Effector CD8-positive, alpha-beta T cell (primary cell): Measurements from ENCODE around the gene PDYN.

Source experiments
- DNase-seq: peaks from one replicate; lab custom pipeline; 2025; lab: John Stamatoyannopoulos, UW

PDYN gene

GRCh38 chr20:1994627-1995026 lies 769 bp upstream of the PDYN start:
- DNase-seq = no peak

DNA sequence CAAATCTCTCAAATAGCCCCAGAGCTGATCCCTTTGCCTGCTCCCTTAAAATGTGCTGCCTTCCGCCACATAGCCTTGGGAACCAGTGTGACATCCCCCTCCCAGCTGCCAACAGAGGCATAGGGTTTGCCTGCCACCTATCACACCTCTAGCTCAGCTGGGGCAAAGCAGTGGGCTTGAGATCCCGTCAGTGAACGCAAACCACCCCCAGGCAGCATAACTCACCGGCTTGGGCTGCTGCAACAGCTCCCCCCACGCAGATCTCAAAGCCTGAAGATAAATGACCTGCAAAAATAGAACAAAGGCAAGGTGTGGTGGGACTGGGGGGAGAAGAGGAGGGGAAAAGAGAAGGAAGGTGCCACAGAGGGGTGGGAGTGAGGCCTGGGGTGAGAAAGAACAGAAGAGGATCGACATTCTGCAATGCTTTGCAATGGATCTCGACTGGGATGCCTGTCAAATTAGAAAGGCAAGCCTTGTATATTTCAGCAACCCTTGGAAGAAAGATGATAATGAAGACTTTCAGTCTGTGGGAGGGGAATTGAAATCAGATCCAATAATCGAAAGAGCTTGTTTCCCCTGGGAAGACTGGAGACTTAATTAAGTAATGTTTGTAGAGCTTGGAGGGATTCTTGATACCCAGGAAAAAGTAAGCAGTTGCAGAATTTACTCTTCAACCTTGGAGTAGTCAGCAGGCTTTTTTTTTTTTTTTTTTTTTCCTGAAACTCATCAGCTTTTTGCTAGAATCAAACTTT lies 1.3 kb downstream of the PDYN start:
- no peak for DNase-seq

DNA sequence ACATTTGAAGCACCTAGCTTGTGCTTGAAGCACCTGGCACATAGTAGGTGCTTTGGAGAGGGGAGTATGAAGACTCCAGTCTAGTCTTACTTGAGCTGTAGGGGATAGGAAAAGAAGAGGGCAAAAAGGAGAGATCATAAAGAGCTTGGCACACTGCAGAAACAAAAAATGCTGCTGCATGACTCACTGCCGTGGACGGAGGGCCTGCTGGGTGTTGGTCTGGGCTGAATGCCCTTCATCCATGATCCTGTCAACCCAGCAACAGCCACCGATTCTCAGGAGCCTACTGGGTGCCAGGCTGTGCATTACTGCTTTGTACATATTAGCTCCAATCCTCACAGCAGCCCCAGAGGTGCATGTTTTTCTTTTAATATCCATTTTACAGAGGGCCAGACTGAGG lies 6.0 kb downstream of the PDYN start:
- DNase-seq = no peak

- DNase-seq = no peak
Measured at GRCh38 chr20:1983301-1983700, 10.6 kb downstream of the PDYN start.

DNA sequence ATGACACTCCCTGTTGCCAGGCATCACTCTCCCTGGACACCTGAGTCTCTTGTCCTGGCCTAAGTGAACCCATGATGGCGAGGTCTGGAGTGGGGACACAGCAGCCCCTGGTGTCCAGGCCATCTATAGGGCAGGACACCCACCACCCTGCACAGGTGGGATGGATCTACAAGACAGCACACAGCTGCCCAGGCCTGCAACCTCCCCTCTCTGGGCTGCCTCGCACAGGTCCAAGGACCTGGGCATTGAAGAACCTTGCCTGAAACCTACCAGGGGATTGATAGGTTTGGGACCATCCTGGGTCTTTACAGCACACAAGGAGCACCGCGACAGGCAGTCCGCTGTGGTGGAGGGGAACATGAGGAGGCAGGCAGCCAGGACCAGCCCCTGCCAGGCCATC lies 11.2 kb downstream of the PDYN start:
- no peak for DNase-seq

GRCh38 chr20:1979106-1979778 lies 14.6 kb downstream of the PDYN start:
- DNase-seq = no peak

DNA sequence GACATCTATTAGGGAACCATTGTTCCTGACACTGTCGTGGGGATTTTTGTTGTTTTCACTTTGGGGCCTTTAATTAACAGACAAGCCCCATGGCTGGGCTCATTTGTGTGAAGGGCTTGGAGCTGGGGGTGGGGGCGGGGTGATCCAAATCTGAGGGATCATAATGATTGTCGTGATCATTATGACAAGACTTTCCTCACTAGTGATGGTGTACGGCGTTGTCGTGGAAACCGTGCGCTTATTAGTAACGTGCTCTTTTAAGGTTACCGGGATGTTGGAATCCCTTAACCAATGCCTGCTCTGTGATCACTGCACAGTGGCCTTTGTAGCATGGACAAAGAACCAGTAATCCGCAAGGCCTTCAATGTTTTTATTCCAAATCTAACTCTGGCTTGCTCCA lies 18.6 kb downstream of the PDYN start:
- DNase-seq = no peak

DNA sequence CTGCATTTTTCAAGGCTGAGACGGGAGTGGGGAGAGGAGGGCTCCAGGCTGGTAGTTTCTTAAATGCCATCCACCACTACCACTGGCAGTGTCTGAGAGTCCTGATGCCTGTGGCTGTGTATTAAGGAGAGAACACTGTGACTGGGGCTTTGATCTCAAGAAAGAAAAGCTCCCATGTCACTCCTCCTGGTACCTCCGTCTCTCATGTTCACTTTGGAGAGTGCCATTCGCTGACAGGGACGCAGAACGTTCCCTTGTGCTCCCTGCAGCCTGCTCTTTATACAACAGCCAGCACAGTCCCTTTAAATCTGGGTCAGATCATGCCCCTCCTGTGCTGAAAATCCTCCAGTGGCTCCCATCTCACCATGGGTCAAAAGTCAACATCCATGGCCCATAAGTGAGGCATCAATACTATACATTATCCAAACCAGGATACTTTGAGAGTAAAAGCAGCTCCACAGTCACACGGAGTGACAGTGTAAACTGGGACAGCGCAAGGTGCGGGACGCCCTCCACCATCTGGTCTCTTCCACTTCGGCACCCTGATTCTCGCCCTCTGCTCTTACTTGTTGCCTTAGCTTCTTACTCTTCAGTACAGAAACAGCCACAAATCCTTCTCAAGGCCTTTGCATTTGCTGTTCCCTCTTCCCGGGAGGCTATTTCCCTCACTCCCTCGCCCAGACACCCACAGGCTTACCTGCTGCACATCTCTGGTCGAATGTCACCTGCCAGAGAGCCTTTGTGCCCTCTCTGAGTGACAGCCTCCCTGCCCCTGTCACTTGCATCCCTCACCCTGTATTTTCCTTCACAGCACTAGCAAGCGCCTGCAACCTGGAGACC lies 20.0 kb downstream of the PDYN start:
- no peak for DNase-seq

DNA sequence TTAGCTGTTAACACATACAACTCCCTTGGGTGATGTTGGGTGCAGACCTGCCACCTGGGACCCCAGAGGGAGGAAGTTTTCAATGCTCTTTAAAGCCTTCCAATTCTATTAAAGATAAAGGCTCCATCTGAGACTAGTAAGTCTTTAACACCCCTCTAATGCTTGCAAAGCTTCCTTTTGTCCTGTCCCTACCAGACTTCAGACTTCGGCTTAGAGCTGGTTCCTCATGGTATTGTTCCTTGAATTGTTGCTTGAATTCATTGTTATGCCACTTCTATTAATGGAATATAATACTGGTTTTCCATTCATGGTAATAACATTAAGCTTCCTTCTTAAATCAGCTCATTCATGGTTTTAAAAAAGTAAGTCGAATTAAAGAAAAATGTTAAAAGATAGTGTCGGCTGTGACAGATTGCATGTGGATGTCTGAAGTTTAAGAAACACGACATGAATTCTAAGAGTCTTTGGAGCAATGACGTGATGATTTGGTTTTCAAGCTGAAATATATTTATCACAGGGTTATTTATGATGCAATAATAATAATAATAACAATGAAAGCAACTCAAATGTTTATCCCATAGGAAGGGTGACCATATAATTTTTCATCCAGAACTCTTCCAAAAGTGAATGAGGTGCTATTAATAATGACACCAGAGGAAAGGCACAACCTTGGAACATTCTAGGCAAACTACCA lies 21.8 kb downstream of the PDYN start:
- DNase-seq = no peak

- no peak for DNase-seq
Measured at GRCh38 chr20:1968964-1969363, 24.9 kb downstream of the PDYN start.

- DNase-seq = peak; percentile 64
Measured at GRCh38 chr20:1965520-1966351, 28.1 kb downstream of the PDYN start.

GRCh38 chr20:1964659-1965405 lies 29.0 kb downstream of the PDYN start:
- DNase-seq = no peak

DNA sequence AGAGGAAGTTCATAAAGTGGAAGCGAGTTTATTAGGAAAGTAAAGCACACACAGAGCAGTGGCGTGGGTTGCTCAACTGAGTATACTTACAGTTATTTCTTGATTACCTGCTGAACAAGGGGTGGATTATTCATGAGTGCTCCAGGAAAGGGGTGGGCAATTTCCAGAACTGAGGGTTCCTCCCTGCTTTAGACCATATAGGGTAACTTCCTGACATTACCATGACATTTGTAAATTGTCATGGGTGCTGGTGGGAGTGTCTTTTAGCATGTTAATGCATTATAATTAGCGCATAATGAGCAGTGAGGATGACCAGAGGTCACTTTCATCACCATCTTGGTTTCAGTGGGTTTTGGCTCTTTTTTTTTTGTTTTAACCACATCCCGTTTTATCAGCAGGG lies 29.8 kb downstream of the PDYN start:
- DNase-seq = no peak

DNA sequence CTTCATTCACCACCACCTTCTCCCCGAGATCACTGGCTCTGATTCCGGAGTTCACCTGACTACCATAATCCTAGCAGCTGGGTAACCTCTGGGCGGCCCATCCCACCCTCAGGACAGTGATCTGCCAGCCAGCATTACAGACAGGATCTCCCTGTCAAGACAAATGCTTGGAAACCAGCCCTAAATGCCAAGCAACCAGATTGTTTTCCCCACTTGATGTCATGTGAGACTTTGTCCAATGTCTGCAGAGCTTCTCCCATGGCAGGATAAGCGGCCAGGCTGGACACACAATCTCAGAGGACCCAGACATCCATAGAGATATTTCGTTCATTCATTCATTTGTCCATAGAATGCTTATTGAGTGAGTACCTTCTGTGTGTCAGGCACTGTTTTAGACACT lies 32.5 kb downstream of the PDYN start:
- no peak for DNase-seq

DNA sequence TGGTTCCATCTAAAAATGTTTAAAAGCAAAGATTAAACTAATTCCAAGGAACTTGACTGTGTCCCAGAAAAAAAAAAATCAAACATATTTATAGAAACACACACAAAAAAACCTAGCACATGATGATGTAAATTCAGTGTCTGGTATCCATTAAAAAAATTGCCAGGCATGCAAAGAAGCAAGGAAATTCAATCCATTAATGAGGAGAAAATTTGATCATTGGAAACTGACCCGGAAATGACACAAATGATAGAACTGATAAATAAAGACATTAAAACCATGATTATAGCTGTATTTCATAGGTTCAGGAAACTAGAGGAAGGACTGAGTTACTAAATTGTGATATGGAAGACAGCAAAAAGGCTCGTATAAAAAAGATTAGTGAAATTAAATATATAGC lies 34.7 kb downstream of the PDYN start:
- no peak for DNase-seq

DNA sequence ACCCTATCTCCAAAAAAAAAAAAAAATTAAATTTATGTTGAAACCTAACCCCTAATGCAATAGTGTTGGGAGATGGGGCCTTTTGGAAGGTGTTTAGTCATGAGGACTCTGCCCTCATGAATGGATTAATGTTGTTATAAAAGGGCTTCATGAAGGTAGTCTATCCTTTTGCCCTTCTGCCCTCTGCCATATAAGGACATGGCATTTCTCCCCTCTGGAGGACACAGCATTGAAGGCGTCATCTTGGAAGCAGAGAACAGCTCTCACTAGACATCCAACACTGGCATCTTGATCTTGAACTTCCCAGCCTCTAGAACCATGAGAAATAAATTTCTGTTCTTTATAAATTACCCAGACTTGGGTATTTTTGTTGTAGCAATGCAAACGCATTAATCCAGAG lies 35.4 kb downstream of the PDYN start:
- DNase-seq = no peak

DNA sequence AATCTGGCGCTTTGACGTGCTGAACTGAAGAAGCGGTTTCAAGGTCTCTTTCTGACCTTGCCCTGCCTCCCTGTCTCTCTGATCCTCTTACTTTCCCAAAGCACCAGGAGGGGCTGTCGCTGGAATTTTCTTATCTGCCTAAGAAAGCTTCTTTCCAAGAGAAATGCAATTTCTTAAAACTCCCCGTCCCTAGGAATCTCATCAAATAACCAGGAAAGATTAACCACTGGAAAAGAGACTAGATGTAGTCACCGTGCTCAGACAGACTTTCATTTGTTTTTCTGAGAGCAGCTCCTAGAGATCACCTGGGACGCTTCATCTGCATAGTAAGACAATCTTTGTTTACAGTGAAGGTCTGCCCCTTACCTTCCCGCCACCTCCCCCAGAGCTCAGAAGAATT lies 38.6 kb downstream of the PDYN start:
- no peak for DNase-seq

DNA sequence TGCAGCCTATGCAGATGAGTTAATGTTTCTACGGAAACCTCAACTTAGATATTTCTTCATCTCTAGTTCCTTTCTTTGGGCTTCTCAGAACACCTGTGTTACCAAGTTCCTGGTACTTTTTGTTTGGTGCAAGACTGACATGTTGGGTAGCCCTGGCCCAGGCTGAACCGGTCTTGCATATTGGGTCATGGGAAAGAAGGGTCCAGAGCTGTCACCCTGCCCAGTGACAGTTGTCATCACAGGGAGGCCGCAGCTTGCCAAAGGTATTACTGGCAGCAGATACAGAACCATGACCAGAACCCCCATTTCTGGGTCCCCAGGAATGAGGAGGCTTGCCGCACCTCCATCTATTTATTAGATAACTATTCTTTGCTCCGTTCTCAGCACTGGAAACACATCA lies 40.2 kb downstream of the PDYN start:
- DNase-seq = no peak

DNA sequence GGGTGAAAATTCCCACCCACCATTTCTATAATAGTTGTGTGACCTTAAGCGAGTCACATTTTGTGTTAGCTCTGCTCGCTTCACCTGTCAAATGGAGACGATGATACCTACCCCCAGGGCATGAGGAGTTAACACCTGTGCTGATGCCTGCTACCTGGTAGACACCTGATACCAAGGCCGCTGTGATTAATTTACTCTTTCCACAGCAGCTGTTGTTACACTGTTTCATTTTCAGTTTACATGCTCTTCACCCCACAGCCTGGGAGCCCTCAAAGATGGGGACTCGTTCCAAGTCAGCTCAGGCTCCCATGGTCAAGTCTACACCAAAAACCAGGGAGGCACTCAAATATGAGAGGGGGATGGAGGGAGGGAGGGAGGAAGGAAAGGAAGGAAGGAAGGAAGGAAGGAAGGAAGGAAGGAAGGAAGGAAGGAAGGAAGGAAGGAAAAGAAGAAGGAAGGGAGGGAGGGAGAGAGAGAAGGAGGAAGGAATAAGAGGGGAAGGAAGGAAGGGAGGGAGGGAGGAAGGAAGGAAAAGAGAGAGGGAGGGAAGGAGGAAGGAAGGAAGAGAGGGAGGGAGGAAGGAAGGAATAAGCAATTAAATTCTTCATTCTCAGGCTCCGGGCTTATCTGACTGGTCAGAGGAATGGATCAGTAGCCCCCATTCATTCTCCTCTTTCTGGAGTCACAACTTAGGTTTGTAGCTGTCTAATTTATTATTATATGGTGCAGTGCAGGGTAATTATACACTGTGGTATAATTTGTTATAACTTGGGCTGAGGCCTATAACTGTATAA lies 40.9 kb downstream of the PDYN start:
- no peak for DNase-seq
